Fibroblast of mammary gland (primary cell): Measurements from ENCODE around the gene PTPRN2.
A peak's percentile ranks its signal among the peaks of the same experiment; 100 is the strongest.

Experiments
- DNase-seq: peaks from one replicate; pipeline ENCODE4 v3.0.0-alpha.2; 2010; ENCODE audit warnings: low read depth
- H3K4me3 ChIP-seq: 2 replicates; pipeline ENCODE4 v1.5.1; 2011; ENCODE audit warnings: low read depth, mild to moderate bottlenecking, low read length, moderate library complexity; ENCODE audit not compliant: control insufficient read depth
- CTCF ChIP-seq: conservative IDR thresholded peaks from 2 replicates; pipeline ENCODE4 v1.5.1; 2011; ENCODE audit warnings: low read depth, low read length, inconsistent platforms; ENCODE audit not compliant: control insufficient read depth, insufficient read depth

PTPRN2 gene

GRCh38 chr7:157558516-157558874, 1029.1 kb downstream of the PTPRN2 start:
- DNase-seq: no peak
- TF ChIP-seq CTCF: no peak
- no peak overlapping the region for H3K4me3 ChIP-seq

GRCh38 chr7:157558061-157558460, 1029.6 kb downstream of the PTPRN2 start:
- H3K4me3 ChIP-seq: no peak overlapping the region
- no peak for DNase-seq
- no peak for TF ChIP-seq CTCF

GRCh38 chr7:157557263-157557662, 1030.4 kb downstream of the PTPRN2 start:
- no peak overlapping the region for H3K4me3 ChIP-seq
- no peak for DNase-seq
- no peak for TF ChIP-seq CTCF

GRCh38 chr7:157556642-157556944, 1031.0 kb downstream of the PTPRN2 start:
- TF ChIP-seq CTCF: no peak
- H3K4me3 ChIP-seq: no peak overlapping the region
- DNase-seq: no peak

- DNase-seq: no peak
- no peak for TF ChIP-seq CTCF
- H3K4me3 ChIP-seq: no peak overlapping the region
These were observed 1031.5 kb downstream of the PTPRN2 start for GRCh38 chr7:157555944-157556641.

- no peak overlapping the region for H3K4me3 ChIP-seq
- peak; percentile 2 for DNase-seq
- no peak for TF ChIP-seq CTCF
These were observed 1032.3 kb downstream of the PTPRN2 start for GRCh38 chr7:157555313-157555712.
